ENCODE measurements around the gene AMDHD2. TPM values are rescaled to one million over a fixed set of nuclear protein-coding genes. Genes with fewer than 3 reads are reported as not detected.

The AMDHD2 gene
- total RNA-seq, 1 donor from 2014 or later: 25.5 TPM

GRCh38 chr16:2517954-2518605 lies 2.1 kb upstream of the AMDHD2 start:
- no peak overlapping the region for H3K4me3 ChIP-seq
- TF ChIP-seq POLR2A (IDR thresholded peaks at IDR 0.05): no peak
- no peak for TF ChIP-seq CTCF (IDR thresholded peaks at IDR 0.05)
- TF ChIP-seq POLR2AphosphoS5 (IDR thresholded peaks at IDR 0.05; ENCODE audit: insufficient read depth in 1 of 2, low read depth in 1 of 2): no peak
- no peak for DNase-seq (ENCODE audit: extremely low spot score in 2 of 2)
- H3K27ac ChIP-seq: peak overlapping the region; percentile 72
- no peaks in the 10 kb centered on the region for H3K27me3 ChIP-seq
- intact Hi-C loops (cut with DNase I): loop anchor here (10.0 kb wide), 2 partner anchors 263 to 363 kb away; partner anchors contain the start of genes ECI1 and TRAF7
- peaks cover 0 to 1% of the 10 kb centered on the region in 2 donors for H3K36me3 ChIP-seq
- H3K4me1 ChIP-seq: peaks cover 68% of the 10 kb centered on the region
- H3K9me3 ChIP-seq: no peaks in the 10 kb centered on the region

- TF ChIP-seq CTCF (IDR thresholded peaks at IDR 0.05): no peak
- no peak for TF ChIP-seq POLR2AphosphoS5 (IDR thresholded peaks at IDR 0.05; ENCODE audit: insufficient read depth in 1 of 2, low read depth in 1 of 2)
- TF ChIP-seq POLR2A (IDR thresholded peaks at IDR 0.05): no peak
- DNase-seq (ENCODE audit: extremely low spot score in 2 of 2): no peak
- intact Hi-C loops (cut with DNase I): loop anchor here (10.0 kb wide), 2 partner anchors 264 to 364 kb away; partner anchors contain the start of genes ECI1 and TRAF7
- H3K36me3 ChIP-seq: peaks cover 0 to 5% of the 10 kb centered on the region in 2 donors
- H3K27ac ChIP-seq: peak overlapping the region; percentile 72
- no peaks in the 10 kb centered on the region for H3K9me3 ChIP-seq
- no peaks in the 10 kb centered on the region for H3K27me3 ChIP-seq
- H3K4me3 ChIP-seq: peak overlapping the region; percentile 62 to 72
- peaks cover 64% of the 10 kb centered on the region for H3K4me1 ChIP-seq
These were observed 1.1 kb upstream of the AMDHD2 start for GRCh38 chr16:2518823-2519710.

GRCh38 chr16:2519711-2520080 lies 475 bp upstream of the AMDHD2 start:
- H3K36me3 ChIP-seq: peaks cover 0 to 12% of the 10 kb centered on the region in 2 donors
- DNase-seq (ENCODE audit: extremely low spot score in 2 of 2): no peak
- peak overlapping the region; percentile 62 to 72 for H3K4me3 ChIP-seq
- TF ChIP-seq CTCF (IDR thresholded peaks at IDR 0.05) (no peak), POLR2A (IDR thresholded peaks at IDR 0.05) (no peak), POLR2AphosphoS5 (IDR thresholded peaks at IDR 0.05; ENCODE audit: insufficient read depth in 1 of 2, low read depth in 1 of 2) (no peak)
- H3K4me1 ChIP-seq: peaks cover 64% of the 10 kb centered on the region
- no peaks in the 10 kb centered on the region for H3K9me3 ChIP-seq
- peak overlapping the region; percentile 72 for H3K27ac ChIP-seq
- intact Hi-C loops (cut with DNase I): loop anchor here (10.0 kb wide), 2 partner anchors 265 to 365 kb away; partner anchors contain the start of genes ECI1 and TRAF7
- H3K27me3 ChIP-seq: no peaks in the 10 kb centered on the region

- Histone ChIP-seq H3K4me1 (peaks cover 51% of the 10 kb centered on the region), H3K36me3 (peaks cover 0 to 13% of the 10 kb centered on the region in 2 donors), H3K27ac (peak overlapping the region; percentile 72), H3K27me3 (no peaks in the 10 kb centered on the region), H3K4me3 (peak overlapping the region; percentile 62 to 72), H3K9me3 (no peaks in the 10 kb centered on the region)
- TF ChIP-seq POLR2AphosphoS5 (IDR thresholded peaks at IDR 0.05; ENCODE audit: insufficient read depth in 1 of 2, low read depth in 1 of 2) (peak in 1 of 2 donors; percentile 22), POLR2A (IDR thresholded peaks at IDR 0.05) (no peak), CTCF (IDR thresholded peaks at IDR 0.05) (no peak)
- intact Hi-C loops (cut with DNase I): no loop called here
- DNase-seq (ENCODE audit: extremely low spot score in 2 of 2): no peak
These were observed 787 bp downstream of the AMDHD2 start for GRCh38 chr16:2520784-2521531.
